ENCODE data around the gene SYNM. TPM values are rescaled to one million over a fixed set of nuclear protein-coding genes. Genes with fewer than 3 reads are reported as not detected.

SYNM gene
- total and polyA plus RNA-seq, 2 of the 8 experiments (the other 6 are each of a cell fraction or from before 2014, with no cell fraction given) = 0.89 to 2.0 TPM

DNA sequence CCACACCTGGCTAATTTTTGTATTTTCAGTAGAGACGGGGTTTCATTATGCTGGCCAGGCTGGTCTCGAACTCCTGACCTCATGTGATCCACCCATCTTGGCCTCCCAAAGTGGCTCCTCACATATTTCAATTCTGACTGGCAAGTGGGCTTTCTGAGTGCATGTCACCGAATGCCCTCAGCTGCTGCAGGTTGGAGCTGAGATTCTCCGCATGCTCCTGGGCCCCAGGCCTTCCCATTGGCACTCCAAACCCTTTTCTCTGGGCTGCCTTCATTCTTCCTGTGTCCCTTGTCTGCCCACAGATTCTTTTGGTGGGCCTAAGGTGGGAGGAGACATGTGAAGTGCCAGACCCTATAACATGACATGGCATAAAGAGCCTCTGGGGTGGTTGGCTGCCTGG is 67.3 kb downstream of the SYNM start (continued):
- TF ChIP-seq CBX8 (IDR thresholded peaks at IDR 0.05; ENCODE audit: borderline replicate concordance, low read depth, low read length) (no peak), SUZ12 (IDR thresholded peaks at IDR 0.05; ENCODE audit: low read length) (no peak), TAF1 (IDR thresholded peaks at IDR 0.05; ENCODE audit: low read depth, low read length) (no peak), RBBP5 (IDR thresholded peaks at IDR 0.05; ENCODE audit: borderline replicate concordance, low read depth, low read length) (no peak), RXRA (IDR thresholded peaks at IDR 0.05; ENCODE audit: insufficient read depth, low read depth, low read length) (no peak), ZNF274 (IDR thresholded peaks at IDR 0.05; ENCODE audit: borderline replicate concordance, extremely low read depth, low read length) (no peak), POLR2A (IDR thresholded peaks at IDR 0.05; ENCODE audit: control extremely low read depth in 1 of 2, low read depth in 2 of 2, low read length in 2 of 2) (no peak)
